Thoracic aorta (tissue), 2 donors: ENCODE data around the gene HJURP. TPM values are rescaled to one million over a fixed set of nuclear protein-coding genes. Genes with fewer than 3 reads are reported as not detected.

ENCODE experiments used
- ATAC-seq: fragments of 150-250 bp; one replicate; pipeline ENCODE4 v1.8.0; 2017; ENCODE audit warnings: low read depth; ENCODE audit not compliant: insufficient number of reproducible peaks, low FRiP score
- DNase-seq: peaks from one replicate; pipeline ENCODE4 v3.0.0-alpha.2; 2020; ENCODE audit warnings: low spot score
- H3K27ac ChIP-seq, 2 donors: fragments of 200-600 bp; sonication (generic); 1 replicate in 1 of 2; 2 replicates in 1 of 2; pipeline ENCODE4 v1.5.1; 2016; ENCODE audit warnings: mild to moderate bottlenecking in 2 of 2, moderate library complexity in 2 of 2
- H3K27me3 ChIP-seq: fragments of 200-600 bp; sonication (generic); replicated peaks from 2 replicates; pipeline ENCODE4 v1.6.0; 2016; ENCODE audit warnings: mild to moderate bottlenecking; ENCODE audit not compliant: insufficient read depth
- H3K36me3 ChIP-seq: fragments of 200-600 bp; sonication (generic); one replicate; pipeline ENCODE4 v1.5.1; 2016
- H3K4me1 ChIP-seq, 2 donors: fragments of 200-600 bp; sonication (generic); 1 replicate in 1 of 2; 2 replicates in 1 of 2; pipeline versions ENCODE4 v1.5.1 to v1.6.0; 2016; ENCODE audit warnings: low read depth in 2 of 2, mild to moderate bottlenecking in 1 of 2; ENCODE audit not compliant: control insufficient read depth in 1 of 2
- H3K4me3 ChIP-seq: fragments of 200-600 bp; sonication (generic); 2 replicates; pipeline ENCODE4 v1.5.1; 2016; ENCODE audit warnings: mild to moderate bottlenecking
- H3K9me3 ChIP-seq: fragments of 200-600 bp; sonication (generic); 2 replicates; pipeline ENCODE4 v1.5.1; 2016
- total RNA-seq, 2 donors: library from RNA; depleted of rRNA; stranded (reverse); fragments of >200 nt; gene quantifications; one replicate each; pipeline versions ENCODE4 v1.1.0 to v1.2.3, GENCODE V29; 2016
- TF ChIP-seq, protein P1 (sequence below): fragments of 200-600 bp; sonication (generic); IDR thresholded peaks from one replicate; pipeline ENCODE4 v1.5.1; 2019; ENCODE audit warnings: antibody characterized with exemption

Gene HJURP
- total RNA-seq, 2 donors from 2014 or later: 0.95 to 1.6 TPM

GRCh38 chr2:233832869-233833311, 21.4 kb downstream of the HJURP start:
- Histone ChIP-seq H3K27ac (no peak overlapping the region), H3K36me3 (no peaks in the 10 kb centered on the region), H3K9me3 (no peaks in the 10 kb centered on the region), H3K4me3 (no peak overlapping the region), H3K27me3 (no peaks in the 10 kb centered on the region), H3K4me1 (no peaks in the 10 kb centered on the region)
- TF ChIP-seq, protein P1, sequence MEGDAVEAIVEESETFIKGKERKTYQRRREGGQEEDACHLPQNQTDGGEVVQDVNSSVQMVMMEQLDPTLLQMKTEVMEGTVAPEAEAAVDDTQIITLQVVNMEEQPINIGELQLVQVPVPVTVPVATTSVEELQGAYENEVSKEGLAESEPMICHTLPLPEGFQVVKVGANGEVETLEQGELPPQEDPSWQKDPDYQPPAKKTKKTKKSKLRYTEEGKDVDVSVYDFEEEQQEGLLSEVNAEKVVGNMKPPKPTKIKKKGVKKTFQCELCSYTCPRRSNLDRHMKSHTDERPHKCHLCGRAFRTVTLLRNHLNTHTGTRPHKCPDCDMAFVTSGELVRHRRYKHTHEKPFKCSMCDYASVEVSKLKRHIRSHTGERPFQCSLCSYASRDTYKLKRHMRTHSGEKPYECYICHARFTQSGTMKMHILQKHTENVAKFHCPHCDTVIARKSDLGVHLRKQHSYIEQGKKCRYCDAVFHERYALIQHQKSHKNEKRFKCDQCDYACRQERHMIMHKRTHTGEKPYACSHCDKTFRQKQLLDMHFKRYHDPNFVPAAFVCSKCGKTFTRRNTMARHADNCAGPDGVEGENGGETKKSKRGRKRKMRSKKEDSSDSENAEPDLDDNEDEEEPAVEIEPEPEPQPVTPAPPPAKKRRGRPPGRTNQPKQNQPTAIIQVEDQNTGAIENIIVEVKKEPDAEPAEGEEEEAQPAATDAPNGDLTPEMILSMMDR: no peak
- no peak for ATAC-seq
- no peak for DNase-seq

- Histone ChIP-seq H3K4me3 (no peak overlapping the region), H3K27me3 (no peaks in the 10 kb centered on the region), H3K9me3 (no peaks in the 10 kb centered on the region), H3K36me3 (no peaks in the 10 kb centered on the region), H3K4me1 (no peaks in the 10 kb centered on the region), H3K27ac (no peak overlapping the region)
- TF ChIP-seq, protein P1: no peak
- ATAC-seq (no peak), DNase-seq (no peak)
Measured at GRCh38 chr2:233832414-233832813, 21.9 kb downstream of the HJURP start.

DNA sequence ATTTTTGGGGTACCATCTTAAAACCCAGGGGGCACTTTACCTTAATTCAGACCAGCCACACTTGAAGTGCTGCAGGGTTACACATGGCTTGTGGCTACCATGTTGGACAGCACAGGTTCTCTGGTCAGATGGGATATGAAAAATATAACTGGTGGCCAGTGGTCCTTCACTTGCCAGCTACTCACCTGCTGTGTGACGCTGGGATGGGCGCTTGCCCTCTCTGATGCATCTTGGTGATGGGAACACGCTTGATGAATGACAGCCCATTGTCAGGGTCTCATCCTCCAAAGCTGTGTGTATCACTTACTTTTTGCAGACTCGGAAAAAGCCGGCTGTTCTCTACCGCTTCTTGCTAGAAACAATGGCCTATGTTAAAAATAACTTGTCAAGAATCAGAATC, 22.5 kb downstream of the HJURP start:
- ATAC-seq: no peak

DNA sequence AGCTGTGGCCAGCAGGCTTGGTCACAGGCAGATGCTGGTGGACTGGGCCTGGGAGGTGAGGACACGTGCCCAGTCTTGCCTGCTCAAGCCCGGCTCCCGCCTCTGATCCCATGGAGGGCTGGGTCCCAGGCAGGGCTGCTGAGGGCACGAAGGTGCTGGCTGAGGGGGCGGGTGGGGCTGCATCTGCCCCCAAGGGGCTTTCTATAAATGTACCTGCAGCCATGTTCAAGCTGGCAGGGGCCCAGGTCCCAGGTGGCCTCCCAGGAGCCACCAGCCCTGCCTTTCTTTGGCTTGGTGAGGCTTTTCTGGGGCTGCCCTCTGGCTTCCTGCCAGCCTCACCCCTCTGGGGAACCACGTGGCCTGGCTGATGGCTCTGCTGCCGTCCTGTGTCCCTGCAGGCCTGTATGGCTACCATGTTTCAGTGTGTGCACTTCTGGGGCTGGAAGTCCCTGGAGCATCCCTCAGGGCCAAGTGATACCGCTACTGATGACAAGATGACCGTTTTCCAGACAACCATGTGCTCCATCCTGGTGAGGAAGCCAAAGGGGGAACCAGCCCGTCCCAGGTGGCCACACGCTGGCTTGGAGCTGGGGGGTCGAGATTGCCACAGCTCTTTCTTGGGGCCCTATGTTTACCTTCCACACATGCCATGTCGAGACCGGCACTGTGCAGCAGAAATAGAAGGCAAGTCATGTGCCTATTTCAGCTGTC, 23.2 kb downstream of the HJURP start:
- ATAC-seq (no peak), DNase-seq (no peak)
- no peaks in the 10 kb centered on the region for H3K4me1 ChIP-seq
- no peak overlapping the region for H3K4me3 ChIP-seq
- no peaks in the 10 kb centered on the region for H3K36me3 ChIP-seq
- H3K27me3 ChIP-seq: no peaks in the 10 kb centered on the region
- TF ChIP-seq, protein P1: no peak
- no peak overlapping the region for H3K27ac ChIP-seq
- no peaks in the 10 kb centered on the region for H3K9me3 ChIP-seq

More for the DNA sequence above, 22.5 kb downstream of the HJURP start:
- Histone ChIP-seq H3K27me3 (no peaks in the 10 kb centered on the region), H3K4me3 (no peak overlapping the region), H3K36me3 (no peaks in the 10 kb centered on the region), H3K4me1 (no peaks in the 10 kb centered on the region), H3K9me3 (no peaks in the 10 kb centered on the region), H3K27ac (no peak overlapping the region)
- TF ChIP-seq, protein P1: no peak
- no peak for DNase-seq

DNA sequence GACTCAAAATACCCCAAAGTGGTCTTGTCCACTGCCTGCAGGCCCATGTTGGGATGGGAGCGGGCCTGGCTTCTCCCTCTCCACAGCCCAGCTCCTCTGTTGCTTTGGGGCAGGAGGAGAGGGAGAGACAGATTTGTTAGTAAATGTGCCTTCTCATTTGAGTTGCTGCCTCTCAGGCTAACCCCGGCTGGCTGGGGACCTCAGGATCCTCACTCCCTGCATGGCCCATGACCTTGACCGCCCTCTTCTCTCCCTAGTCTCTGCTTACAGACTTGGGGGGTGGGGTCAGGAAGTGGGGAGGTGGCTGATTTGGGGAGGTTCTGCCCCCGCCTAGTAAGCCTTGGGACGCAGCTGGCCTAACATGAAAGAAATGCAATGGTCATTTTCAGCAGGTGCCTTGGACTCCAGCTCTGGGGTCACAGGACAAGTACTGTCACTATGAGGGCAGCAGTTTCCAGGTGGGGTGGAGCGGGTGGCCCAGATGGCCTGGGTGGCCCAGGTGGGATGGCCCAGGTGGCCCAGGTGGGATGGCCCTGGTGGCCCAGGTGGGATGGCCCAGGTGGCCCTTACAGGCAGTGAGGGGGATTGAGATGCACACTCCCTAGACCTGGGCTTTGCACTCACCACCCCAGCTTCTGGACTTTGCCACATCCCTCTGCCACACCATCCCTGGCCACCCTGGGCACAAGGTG, 24.1 kb downstream of the HJURP start:
- TF ChIP-seq, protein P1: no peak
- Histone ChIP-seq H3K27ac (no peak overlapping the region), H3K27me3 (no peaks in the 10 kb centered on the region), H3K36me3 (no peaks in the 10 kb centered on the region), H3K9me3 (no peaks in the 10 kb centered on the region), H3K4me1 (no peaks in the 10 kb centered on the region), H3K4me3 (no peak overlapping the region)
- ATAC-seq (no peak), DNase-seq (no peak)
